Stimulated activated CD8-positive, alpha-beta memory T cell treated with anti-CD3 and anti-CD28 coated beads, Interleukin-2, amount 100 ng/mL, for 48 hours (primary cell): Measurements from ENCODE around the gene LRTM2.

ENCODE experiments used
- DNase-seq, 2 donors: peaks; one replicate each; pipeline ENCODE4 v3.0.0-alpha.2; 2020; ENCODE audit warnings: low read depth in 2 of 2

Gene LRTM2

GRCh38 chr12:1884651-1885050 is 64.3 kb downstream of the LRTM2 start:
- no peak for DNase-seq

GRCh38 chr12:1885082-1885596 is 64.8 kb downstream of the LRTM2 start:
- no peak for DNase-seq

DNA sequence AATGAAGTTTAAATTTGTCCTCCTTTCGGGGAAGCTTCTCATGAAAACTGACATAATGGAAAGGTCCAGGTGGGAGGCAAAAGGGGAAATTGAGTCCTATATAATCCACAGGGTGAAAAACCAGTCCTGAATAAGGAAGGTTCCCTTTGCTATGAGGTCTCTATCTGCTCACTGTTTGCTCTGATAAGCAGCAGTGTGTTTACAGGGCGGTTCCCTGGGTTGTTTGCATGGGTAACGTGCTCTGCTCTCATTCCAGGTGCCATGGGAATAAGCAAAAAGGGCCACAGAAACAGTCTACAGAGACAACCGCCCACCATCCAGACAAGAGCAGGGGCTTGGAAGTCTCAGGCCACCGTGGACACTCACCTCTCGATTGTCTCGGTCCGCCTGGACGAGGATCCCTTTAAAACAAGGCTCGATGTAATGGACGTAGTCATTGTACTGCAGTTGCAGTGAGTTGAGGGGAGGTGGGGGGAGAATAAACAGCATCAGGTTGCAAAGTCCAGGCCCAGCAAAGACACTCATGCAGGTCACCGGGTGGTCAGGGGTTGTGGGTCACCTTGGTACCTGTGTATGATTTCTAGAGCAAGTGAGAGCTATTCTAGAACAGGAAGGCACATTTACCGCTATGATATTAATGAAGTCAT is 65.4 kb downstream of the LRTM2 start:
- no peak for DNase-seq
